Activated T-helper 1 cell treated with anti-CD3 and anti-CD28 coated beads, Interleukin-2, amount 50 U/mL, for 16 hours (primary cell): ENCODE results near the gene PTGS1.
"Not testable (repeated sequence)": the region's sequence is repeated elsewhere in the genome, so short reads cannot be mapped to it uniquely, and the experiment has no call there.

Experiments used
- DNase-seq, 2 donors: peaks; one replicate each; pipeline ENCODE4 v3.0.0-alpha.2; 2020; ENCODE audit warnings: low read depth in 1 of 2, low spot score in 1 of 2

The PTGS1 gene

DNA sequence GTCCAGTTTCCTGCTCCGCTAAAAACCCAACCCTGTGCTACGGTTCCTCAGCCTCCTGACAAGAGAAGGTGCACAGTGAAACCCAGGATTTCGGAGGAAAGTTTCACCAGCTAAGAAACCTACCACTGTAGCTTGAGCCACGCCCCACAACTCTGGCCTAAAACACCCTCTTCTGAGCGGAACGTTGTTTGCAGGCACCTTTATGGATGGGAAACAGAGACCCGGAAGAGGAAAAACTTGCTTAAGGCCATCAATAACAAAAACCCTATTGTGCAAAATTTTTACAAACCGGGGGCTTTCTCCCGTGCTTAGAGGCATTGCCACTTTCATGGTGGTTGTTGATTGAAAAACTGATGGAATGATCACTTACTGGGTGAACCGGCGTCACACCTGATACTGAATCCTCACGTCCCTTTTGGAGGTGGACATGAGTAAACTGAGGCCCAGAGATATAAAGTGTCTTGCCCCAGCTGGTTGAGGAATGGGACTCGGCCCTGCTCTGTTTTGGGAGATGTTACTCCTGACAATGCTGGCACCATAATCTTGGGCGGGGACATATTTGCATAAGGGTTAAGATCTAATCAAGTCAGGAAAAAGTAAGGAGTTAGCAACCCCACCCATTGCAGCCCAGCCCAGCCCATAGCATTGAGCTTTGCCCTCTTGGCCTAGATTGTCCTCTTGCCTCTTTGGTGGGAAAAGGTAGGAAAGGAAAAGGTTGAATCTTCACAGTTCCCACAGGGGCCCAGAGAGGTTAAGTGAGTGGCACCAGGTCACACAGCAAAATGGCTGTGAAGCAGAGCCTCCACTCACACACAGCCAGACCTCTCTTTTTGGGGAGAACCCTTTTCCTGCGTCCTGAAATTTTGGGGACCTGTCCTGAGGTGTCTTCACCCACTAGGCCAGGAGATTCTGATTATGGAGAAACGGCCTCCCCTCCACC is 23.2 kb upstream of the PTGS1 start:
- no peak for DNase-seq

DNA sequence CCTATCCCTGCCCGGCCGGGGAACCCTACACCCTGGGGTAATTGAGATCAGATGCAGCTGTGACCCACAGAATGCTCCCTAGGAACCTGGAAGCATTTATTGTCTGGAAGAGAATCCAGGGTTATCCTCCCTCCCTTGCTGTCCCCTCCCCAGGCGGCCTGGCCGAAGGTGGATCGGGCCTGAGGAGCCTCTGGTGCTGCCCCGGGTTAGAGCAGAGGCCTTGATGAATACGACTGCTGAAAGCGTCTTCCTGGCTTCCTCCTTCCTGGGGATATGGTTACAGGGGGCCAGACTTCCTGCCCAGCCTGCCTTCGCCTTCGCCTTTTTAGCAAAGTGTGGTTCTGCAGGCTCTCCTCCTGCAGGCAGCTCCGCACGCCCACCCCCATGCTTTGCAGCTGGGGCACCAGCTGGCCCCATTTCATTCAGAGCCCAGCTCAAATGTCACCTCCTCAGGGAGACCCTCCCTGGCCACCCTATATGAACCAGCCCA is 22.5 kb upstream of the PTGS1 start:
- no peak for DNase-seq

DNA sequence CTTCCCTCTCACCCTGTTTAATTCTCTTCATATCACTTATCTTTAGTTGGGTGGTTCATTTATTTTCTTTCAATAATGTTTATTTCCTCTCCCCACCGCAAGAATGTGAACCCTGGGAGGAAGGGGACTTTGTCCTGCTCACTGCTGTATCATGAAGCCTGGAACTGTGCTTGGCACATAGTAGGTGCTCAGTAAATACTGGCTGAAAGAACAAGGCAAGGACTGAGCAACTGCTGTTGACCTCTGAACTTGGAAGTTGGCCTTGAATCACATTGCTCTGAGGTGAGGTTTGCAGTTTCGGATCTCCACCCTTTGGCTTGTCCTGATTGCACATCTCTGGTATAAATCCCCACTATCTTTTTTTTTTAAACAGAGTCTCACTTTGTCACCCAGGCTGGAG is 22.0 kb upstream of the PTGS1 start:
- no peak for DNase-seq

DNA sequence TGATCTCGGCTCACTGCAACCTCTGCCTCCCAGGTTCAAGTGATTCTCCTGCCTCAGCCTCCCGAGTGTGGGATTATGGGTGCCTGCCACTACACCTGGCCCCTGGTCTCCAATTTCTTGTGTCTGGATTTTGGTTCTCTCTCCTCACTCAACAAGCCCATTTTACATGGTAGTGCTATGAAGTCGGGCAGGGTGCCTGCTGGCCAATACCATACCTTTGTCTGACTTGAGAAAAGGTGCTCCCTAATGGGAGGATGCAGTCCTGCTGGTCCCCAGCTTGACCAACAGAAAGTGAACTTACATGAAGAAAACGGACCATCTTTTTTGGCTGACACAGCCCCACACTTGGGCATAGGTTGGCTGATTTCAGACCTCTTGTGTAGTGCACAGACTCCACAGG is 21.6 kb upstream of the PTGS1 start:
- no peak for DNase-seq

DNA sequence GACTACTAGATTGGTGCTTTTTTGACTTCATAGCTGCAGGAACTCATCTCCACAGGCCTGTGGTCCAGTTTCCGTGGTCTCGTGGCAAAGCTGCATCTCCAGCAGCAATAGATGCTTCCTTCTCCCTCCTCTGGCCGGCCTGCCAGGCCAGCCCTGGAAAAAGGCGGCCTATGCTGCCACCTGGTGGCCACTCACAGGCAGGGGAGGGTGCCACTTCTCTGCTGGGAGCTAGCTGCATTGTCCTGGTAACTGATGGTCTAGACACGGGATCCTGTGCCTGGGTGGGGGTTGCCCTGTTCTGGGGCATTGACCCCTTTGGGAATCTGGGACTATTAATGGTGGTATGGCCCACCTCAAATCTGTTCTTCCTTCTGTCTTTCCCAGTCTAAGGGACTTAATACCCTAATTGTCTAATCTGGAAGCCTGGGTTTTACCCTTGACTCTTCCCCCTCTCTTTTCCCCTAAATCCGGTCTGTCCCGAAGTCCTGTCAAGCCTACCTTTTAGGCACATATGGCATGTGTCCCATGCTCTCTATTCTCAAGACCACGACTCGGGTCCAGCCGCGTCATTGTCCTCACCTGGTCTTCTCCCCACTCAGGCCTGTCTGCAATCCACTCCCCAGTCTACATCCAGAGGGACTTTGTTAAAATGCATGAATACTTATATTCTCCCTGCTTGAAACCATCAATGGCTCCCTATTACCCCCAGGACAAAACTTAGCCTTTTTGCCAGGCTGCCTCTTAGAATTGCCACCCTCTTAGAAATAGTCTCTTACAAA is 20.1 kb upstream of the PTGS1 start:
- peak; percentile 57 to 62 for DNase-seq

DNA sequence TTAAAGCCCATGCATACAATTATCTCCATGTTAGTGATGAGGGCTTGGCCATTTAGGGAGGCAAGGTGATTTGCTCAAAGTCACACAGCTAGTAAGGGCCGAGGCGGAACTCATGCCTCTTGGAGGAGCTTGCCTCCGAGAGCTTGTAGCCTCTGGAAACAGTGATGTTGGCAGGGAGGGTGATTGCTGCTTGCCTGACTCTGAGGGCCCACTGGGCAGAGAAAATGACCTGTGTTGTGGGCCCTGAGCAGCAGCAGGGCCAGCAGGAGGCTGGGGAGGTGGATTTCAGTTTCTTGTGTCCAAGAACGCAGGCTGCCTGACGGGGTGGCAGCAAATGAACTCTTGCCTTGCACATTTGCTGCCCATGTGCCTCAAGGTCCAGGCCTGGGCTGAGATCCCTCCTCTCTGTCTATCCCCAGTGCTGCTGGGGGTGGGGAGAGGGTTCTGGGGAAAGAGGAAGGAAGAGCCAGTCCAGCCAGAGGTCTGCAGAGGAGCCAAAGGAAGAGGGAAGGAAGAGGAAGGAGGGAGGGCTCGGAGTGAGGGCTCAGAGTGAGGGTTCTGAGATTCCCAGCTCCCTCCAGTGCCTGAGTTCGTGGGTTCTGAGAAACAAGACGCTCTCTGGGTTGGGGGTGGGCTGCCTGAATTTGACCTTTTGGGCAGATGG is 16.2 kb upstream of the PTGS1 start:
- DNase-seq = no peak

DNA sequence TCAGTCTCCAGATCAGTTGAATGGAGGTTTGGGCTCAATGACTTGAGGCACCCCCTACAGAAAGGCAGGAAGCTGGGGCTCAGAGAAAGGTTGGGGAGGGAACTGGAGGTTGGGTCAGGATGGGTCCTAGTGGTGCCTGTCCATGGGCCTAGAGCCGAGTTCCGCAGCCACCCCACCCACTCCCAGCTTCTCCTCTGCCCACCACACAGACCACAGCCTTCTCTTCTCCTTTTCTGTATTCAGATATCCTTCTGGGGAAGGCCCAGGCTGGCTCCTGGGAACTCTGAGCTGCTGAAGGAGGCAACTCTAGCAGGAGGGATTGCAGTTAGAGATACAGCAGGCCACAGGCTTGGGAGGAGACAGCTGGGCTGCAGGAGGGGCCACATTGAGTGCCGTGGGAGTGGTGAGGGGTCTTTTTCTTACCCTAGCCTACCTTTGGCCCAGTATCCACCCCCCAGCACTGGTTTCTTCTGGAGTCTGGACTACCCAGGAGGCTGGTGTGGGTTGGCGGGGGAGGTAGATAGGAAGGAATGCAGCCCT is 15.4 kb upstream of the PTGS1 start:
- no peak for DNase-seq

DNA sequence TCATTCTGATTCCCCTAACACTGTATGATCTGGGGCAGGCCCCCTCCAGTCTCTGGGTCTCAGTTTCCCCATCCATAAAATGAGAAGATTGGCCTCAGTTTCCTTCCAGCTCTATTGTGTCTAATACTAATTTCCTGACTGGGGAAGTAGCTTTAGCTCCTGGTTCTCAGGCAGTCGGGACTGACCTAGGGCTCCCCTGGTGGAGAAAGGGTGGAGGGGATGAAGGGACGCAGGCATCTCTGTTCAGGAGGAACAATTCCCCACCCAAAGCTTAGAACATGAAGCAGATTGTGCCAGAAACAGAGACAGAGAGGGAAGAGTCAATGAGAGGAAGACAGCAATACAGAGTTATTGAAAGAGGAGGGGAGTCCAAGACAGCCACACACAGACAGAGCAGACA is 14.2 kb upstream of the PTGS1 start:
- no peak for DNase-seq

DNA sequence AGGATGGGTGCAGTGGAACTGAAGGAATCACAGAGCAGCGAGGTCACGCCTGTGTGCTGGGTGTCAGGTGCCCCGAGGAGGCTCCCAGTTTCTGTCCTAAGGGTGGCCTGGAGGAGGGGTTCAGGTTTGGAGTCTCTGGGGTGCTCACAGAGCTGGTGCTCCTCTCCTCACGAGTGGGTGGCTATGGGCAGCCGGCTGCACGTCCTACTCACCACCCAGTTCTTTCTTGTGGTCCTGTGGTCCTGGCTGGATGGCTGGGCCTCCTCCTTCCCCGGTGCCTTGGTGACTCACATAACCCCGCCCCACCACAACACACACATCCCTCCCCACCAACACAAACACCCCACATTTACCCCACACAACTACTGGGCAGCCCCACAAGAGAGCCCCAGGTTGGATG is 9.9 kb upstream of the PTGS1 start:
- DNase-seq = no peak

DNA sequence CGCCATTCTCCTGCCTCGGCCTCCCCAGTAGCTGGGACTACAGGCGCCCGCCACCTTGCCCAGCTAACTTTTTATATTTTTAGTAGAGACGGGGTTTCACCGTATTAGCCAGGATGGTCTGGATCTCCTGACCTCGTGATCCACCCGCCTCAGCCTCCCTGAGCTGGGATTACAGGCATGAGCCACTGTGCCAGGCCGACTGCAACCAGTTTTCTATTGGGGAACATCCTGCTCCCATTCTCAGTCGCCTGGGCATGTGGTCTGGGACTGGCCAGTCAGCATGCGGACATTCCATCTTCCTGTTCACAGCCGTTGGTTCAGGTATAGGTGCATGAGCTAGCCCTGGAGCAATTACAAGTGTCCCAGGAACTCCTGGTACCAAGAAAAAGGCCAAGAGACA is 7.7 kb upstream of the PTGS1 start:
- DNase-seq = not testable (repeated sequence)

DNA sequence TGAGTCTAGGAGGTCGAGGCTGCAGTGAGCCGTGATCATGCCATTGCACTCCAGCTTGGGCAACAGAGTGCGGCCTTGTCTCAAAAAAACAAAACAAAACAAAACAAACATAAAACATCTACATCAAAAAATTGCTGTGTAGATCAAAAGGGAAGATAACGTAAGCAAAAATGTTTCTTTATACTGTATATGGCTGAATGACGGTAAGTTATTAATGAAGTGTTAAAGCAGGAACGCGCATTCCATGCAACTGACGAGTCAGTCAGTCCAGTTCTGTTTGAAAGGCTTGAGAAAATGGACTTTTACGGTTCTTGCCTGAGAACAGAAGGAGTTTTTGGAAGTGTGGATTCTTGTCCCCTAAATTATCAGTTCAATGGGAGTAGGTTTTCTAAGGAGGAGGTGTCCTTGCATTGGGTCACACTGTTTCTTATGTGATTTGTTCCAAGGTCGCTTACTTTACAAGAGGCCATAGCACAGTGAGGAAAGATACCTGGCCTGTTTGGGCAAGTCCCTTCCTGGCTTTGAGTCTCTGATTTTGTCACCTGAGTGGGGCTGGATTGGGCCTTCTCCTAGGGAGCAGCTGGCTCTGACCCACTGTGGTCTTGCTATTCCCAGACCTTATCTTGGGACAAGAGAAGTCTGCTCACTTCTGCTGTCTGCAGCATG is 6.6 kb upstream of the PTGS1 start:
- DNase-seq = no peak

DNA sequence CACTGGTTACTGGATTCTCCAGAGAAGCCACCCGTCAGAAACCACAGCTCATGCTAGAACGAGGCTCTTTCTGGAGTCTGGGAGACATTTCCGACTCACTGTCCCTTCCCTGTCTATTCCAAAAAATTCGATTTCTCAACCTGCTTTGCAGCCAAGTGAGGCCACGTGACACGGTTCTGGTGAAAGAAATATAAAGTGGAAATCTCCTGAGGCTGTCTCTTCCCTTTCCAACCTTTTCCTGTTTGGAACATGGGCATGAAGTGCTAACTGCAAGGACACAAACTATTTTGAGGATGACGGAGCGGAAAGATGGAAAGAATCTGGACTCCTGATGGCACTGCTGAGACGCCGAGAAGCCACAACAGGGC is 6.1 kb upstream of the PTGS1 start:
- DNase-seq = no peak

DNA sequence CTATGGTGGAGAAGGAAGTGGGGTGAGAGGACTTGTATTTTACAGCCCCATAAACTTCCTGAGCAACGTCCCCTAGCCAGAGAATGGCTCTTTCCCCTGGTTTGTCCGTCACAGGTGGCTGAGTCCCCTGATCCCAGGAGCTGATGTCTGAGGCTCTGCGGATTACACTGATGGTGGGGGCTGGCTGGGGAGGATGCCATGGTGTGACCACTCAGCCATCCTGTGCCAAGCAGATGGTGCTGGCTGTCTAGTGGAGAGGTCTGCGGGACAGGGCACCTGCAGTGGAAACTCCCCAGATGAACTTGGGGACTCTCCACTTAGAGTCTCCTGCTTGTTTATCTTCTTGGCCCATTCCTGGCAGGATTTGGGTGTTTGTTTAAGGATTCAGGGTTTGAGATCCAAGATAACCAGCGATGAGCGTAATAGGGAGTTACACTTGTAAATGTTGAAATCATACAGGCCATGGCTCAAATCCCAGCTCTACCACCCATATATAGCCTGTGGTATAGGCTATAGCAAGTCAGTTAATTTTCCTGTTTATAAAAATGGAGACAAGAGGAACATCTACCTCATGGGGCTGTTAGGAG is 4.7 kb upstream of the PTGS1 start:
- no peak for DNase-seq

DNA sequence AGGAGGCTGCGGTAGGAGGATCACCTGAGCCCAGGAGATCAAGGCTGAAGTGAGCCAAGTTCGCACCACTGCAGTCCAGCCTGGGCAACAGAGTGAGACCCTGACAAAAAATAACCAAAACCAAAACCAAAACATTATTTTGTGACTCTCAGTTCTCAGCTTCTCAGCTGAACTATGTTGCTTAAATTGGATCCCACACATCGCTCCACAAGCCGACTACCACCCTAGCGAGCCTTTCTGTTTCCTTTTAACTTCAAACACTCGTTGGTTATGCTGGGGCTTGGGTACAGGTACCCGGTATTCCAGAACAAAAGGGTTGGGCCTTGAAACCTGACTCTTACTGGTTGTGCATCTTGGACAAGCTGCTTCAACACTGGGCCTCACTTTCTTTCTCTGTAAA is 3.8 kb upstream of the PTGS1 start:
- DNase-seq = no peak

DNA sequence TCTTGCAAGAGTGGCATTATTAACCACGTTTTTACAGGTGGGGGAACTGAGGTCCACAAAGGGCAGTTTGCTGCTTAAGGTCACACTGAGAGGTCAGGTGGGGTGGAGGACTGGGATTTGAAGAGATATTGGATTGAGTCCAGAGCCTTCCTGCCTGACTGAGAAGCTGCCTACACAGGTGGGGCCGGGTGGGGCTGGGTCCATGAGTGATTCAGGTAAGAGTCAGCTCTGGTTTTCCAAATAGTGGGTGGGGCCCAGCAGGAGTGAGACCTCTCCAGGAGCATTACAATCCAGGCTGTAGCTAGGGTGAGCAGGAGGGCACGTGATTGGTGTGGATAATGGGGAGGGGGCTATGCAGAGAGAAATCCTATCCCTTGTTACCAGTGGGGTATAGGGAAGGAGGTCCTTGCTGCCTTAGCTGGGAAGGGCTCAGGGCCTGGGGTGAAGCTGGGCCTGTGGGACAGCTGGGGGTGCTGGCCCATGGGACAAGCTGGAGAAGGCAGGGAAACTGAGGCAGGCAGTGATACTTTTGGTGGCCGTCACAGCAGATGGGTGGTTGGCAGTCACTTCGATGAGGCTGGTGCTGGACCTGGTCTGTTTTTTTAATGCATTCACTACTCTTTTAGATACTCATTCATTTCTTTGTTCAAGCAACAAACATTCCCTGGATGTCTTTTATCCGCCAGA is 2.9 kb upstream of the PTGS1 start:
- no peak for DNase-seq

DNA sequence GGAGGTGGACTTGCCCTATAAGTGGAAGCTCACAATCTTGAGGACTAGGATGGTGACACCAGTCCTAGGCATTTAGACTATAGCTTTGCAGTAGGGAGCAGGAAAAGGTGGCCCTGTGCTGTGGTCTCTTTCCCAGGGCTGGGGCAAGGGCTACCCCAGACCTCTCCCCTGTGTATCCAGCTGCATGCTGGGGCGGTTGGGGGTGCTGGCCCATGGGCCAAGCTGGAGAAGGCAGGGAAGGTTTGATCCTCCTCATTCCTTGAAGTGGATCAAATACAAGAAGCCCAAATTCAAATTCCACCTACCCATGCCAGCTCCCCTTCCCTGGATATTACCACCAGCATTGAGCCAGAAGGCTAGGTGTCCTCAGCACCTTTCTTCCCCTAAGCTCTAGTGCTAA is 2.2 kb upstream of the PTGS1 start:
- DNase-seq = no peak

DNA sequence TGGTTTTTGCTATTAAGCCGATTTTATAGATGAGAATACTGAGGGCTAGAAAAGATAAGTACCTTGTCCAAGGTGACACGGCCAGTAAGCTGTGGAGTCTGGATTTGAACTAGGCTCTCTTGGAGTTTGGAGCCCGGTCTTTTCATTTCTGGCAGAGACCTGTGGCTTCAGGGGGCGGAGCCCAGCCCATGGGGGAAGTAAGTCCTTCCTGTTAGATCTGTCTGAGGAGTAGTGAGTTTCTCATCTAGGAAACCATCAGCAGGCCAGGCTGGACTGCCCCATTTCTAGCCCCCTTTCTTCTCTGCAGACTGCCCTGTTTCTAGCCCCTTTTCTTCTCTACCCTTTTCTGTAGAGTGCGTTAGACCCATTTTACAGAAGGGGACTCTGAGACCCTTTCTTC is 521 bp upstream of the PTGS1 start:
- no peak for DNase-seq

DNA sequence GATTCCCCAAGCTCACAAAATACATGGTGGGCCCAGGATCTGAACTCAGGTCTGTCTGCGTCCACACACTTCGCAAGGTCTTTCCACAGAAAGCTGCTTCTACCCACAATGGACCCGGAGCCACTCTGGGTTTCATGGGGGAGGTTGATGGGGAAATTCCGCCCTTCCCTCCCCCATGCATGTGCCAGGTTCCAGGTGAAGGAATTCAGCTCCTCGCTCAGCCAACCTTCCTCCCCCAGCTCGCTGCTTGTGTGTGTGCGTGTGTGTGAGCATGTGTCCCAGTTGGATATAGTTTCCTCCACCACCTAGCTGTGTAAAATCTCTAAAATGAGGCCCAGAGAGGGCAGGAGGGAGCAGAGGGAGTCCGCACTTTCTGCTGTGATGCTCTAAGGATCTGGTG is 1.0 kb downstream of the PTGS1 start:
- no peak for DNase-seq

DNA sequence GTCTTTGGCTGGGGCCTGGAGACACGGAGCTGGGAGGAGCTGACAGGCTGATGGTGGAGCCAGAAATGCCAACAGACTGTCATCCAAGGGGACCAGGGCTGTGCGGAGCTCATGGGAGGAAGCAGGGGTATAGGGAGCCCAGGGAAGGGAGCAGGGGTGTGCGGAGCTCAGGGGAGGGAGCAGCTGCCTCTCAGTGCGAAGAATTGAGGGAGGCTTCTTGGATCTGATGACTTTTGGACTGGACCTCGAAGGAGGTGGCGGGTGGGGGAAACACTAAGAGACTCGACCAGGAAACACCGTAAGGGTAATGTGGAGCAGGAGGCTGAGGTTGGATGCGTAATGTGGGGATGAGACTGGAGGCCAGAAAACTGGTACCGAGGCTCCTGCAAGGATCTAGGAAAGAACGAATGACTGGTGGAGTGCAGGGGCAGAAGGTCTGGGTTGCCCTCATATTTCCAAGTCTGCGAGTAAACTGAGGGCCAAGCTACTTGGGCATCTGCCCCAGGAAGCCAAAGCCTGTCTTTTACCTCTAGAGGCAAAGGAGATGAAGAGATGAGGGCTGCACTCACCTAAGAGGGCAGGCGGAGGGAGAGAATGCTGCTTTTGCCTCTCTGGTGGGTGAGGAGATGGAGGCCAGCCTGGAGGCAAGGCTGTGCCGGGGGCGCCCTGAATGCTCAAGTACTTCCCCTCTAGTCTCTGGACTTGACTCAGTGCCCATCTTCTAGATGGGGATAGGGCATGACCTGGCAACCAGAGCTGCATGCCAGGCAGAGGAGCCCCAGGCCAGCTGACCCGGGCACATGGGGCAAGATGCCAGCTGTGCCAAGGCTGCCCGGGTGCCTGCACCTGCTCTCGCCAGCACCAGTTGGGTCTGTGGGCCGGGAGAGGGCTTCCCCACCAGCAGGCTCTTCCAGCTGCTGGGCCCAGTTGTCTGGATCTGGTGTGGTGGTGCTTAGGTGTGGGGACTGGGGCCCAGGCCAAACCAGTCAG is 2.3 kb downstream of the PTGS1 start:
- DNase-seq = no peak
